ENCODE data around the gene MATCAP1.

DNA sequence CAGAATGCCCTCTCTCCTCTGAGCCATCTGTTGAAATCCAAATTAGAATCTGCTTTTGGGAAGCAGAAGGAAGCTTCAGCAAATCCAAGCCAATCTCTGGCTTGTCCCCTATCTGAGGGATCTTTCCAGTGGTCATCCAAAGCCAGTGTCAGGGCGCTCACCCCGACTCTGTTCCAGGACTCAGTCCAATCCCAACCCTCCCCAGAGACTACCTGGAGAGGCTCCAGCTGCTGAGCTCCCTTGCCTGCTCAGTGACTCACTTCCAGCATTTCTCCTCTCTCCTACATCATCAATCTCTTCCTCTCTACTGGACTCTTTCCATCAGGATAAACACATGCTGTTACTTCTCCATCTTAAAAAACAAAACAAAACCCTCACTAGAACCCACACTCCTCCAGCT, 2.4 kb downstream of the MATCAP1 start:
- TF ChIP-seq, protein P1, sequence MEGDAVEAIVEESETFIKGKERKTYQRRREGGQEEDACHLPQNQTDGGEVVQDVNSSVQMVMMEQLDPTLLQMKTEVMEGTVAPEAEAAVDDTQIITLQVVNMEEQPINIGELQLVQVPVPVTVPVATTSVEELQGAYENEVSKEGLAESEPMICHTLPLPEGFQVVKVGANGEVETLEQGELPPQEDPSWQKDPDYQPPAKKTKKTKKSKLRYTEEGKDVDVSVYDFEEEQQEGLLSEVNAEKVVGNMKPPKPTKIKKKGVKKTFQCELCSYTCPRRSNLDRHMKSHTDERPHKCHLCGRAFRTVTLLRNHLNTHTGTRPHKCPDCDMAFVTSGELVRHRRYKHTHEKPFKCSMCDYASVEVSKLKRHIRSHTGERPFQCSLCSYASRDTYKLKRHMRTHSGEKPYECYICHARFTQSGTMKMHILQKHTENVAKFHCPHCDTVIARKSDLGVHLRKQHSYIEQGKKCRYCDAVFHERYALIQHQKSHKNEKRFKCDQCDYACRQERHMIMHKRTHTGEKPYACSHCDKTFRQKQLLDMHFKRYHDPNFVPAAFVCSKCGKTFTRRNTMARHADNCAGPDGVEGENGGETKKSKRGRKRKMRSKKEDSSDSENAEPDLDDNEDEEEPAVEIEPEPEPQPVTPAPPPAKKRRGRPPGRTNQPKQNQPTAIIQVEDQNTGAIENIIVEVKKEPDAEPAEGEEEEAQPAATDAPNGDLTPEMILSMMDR (IDR thresholded peaks at IDR 0.05; ENCODE audit: low read length), result no peak
- TF ChIP-seq EZH2 (IDR thresholded peaks at IDR 0.05; ENCODE audit: borderline replicate concordance, low read length), result no peak

All from OCI-LY1 (cell line).